Coronary artery (tissue), 2 donors: ENCODE measurements around the gene ALG12.

Experiments
- DNase-seq: peaks from one replicate; pipeline ENCODE4 v3.0.0-alpha.2; 2017; ENCODE audit warnings: low spot score
- H3K27ac ChIP-seq, 2 donors: fragments of 200-600 bp; sonication (generic); one replicate each; pipeline ENCODE4 v1.5.1; 2016 to 2019
- H3K4me3 ChIP-seq: fragments of 200-600 bp; sonication (generic); 2 replicates; pipeline ENCODE4 v1.5.1; 2016; ENCODE audit warnings: mild to moderate bottlenecking, moderate library complexity
- TF ChIP-seq, protein P1 (sequence below): fragments of 200-600 bp; sonication (generic); IDR thresholded peaks from one replicate; pipeline ENCODE4 v1.5.1; 2019; ENCODE audit warnings: antibody characterized with exemption

Gene ALG12

DNA sequence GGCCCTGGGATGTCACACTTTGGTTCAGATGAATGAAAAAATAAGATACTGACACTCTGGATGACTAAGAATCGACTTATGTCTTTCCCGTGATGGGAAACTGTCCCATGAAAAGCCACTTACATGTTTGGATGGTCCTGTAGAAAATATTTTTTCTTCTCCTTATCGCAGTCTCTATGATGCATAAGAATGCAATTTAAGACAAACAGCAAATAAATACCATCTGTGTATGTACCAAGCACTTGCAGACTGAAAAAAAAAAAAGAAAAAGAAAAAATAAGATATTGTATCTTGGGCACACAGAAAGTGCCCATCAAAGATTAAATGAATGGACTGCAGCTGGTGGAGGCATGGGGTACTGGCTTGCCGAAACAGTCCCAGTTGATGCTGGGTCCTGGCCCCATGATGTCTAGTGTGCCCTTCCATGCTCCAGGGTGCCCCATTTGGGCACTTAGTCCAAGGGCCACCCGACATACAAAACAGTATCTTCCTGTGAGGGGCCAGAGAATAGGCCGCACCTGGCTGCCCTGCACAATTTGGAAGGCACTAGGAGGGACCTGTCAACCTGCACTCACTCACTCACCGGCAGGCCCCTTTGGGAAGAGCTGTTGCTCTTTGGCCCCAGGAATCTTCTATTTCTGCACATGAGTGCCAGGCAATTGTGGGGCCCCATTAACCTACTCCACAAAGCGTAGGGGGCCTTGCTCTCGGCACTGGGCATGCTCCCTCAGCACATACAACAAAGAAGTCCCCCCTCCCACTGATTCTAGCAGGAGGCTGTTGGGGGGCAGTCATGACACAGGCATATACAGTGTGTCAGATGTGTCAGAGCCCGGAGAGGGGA lies 67.1 kb downstream of the ALG12 start:
- no peak overlapping the region for H3K4me3 ChIP-seq
- no peak overlapping the region for H3K27ac ChIP-seq
- TF ChIP-seq, protein P1, sequence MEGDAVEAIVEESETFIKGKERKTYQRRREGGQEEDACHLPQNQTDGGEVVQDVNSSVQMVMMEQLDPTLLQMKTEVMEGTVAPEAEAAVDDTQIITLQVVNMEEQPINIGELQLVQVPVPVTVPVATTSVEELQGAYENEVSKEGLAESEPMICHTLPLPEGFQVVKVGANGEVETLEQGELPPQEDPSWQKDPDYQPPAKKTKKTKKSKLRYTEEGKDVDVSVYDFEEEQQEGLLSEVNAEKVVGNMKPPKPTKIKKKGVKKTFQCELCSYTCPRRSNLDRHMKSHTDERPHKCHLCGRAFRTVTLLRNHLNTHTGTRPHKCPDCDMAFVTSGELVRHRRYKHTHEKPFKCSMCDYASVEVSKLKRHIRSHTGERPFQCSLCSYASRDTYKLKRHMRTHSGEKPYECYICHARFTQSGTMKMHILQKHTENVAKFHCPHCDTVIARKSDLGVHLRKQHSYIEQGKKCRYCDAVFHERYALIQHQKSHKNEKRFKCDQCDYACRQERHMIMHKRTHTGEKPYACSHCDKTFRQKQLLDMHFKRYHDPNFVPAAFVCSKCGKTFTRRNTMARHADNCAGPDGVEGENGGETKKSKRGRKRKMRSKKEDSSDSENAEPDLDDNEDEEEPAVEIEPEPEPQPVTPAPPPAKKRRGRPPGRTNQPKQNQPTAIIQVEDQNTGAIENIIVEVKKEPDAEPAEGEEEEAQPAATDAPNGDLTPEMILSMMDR, result no peak
- DNase-seq, result no peak
